Measurements from ENCODE around the gene KRTAP12-1. TPM values are rescaled to one million over a fixed set of nuclear protein-coding genes. Genes with fewer than 3 reads are reported as not detected.
"Not testable (repeated sequence)": the region's sequence is repeated elsewhere in the genome, so short reads cannot be mapped to it uniquely, and the experiment has no call there.

KRTAP12-1 gene
- total and polyA plus RNA-seq, 8 donors: 2.0 TPM; not detected in 7

DNA sequence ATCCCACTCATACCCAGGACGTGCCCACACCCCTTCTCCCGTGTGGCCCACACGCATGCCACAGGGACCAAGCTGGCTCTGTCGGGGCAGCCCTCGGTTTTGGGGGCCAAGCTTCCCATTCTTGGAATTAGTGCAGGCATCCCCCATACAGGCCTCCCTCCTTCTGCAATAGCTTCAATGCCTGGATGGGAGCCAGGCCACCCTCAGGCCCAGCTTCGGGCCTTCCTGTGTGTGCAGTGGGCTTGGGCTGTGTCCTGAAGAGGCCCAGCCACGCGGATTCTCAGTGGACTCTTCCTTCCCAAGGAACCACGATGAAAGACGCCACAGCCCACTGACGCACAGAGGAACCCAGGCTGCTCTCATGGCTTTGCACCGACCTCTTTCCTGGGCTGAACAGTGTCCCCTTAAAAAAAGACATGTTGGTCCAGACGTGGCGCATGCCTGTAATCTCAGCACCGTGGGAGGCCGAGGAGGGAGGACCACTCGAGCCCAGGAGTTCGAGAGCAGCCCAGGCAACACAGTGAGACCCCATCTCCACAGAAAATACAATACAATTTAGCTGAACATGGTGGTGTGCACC is 32.4 kb downstream of the KRTAP12-1 start:
- no peak for DNase-seq
- peaks cover 0 to 41% (median 24%) of the 10 kb centered on the region in 3 donors for H3K27me3 ChIP-seq
- no peak overlapping the region for H3K4me3 ChIP-seq
- WGBS, 5 donors: 76 to 92% (median 86%) methylated on average over 7 to 18 of the region's 18 CpGs
- H3K36me3 ChIP-seq: no peaks in the 10 kb centered on the region
- no peak overlapping the region for H3K27ac ChIP-seq
- no peaks in the 10 kb centered on the region for H3K4me1 ChIP-seq
- H3K9me3 ChIP-seq: peaks cover 0 to 11% (median 8%) of the 10 kb centered on the region in 4 donors
- TF ChIP-seq, protein P1, sequence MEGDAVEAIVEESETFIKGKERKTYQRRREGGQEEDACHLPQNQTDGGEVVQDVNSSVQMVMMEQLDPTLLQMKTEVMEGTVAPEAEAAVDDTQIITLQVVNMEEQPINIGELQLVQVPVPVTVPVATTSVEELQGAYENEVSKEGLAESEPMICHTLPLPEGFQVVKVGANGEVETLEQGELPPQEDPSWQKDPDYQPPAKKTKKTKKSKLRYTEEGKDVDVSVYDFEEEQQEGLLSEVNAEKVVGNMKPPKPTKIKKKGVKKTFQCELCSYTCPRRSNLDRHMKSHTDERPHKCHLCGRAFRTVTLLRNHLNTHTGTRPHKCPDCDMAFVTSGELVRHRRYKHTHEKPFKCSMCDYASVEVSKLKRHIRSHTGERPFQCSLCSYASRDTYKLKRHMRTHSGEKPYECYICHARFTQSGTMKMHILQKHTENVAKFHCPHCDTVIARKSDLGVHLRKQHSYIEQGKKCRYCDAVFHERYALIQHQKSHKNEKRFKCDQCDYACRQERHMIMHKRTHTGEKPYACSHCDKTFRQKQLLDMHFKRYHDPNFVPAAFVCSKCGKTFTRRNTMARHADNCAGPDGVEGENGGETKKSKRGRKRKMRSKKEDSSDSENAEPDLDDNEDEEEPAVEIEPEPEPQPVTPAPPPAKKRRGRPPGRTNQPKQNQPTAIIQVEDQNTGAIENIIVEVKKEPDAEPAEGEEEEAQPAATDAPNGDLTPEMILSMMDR (IDR thresholded peaks at IDR 0.05): no peak
- TF ChIP-seq POLR2AphosphoS5 (IDR thresholded peaks at IDR 0.05): no peak
- TF ChIP-seq POLR2A (IDR thresholded peaks at IDR 0.05): no peak
- no peak for TF ChIP-seq EP300 (IDR thresholded peaks at IDR 0.05)
- intact Hi-C loops (cut with DNase I; ENCODE audit: low total_unique reads): no loop called here

DNA sequence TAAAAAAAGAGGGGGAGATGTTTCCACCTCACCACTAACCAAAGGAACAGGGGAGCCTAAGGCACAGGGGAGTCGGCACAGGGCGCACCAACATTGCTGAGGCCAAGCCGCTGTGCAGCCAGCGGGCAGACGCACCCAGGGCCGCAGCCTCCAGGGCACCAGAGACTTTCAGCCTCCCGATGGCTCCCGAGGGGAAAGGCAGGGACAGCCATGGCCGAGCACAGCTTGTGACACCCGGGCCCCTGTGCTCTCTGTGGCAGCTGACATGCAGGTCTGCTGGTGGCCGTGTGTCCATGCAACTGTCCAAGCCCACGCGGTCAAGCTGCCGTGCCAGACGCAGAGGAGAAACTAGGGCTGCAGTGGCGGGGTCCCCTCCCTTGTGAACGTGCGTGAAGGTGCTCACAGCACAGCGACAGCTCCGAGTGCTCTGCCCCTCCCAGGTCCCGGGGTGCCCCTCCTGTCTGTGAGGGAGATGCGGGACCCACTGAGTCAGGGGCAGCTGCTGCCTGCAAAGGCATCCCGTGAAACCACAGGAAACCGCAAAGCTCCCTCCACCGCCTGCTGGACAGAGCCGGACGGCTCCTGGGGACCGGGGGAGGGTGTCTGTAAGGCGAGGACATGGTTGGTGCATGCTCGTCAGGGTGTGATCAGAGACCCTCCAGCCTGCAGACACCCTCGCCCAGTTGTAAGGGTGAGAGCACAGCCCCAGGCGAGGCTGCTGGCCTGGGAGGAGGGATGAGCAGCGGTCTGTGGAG is 33.2 kb downstream of the KRTAP12-1 start:
- TF ChIP-seq, protein P1 (IDR thresholded peaks at IDR 0.05): no peak
- TF ChIP-seq POLR2A (IDR thresholded peaks at IDR 0.05) (no peak), EP300 (IDR thresholded peaks at IDR 0.05) (no peak), POLR2AphosphoS5 (IDR thresholded peaks at IDR 0.05) (no peak)
- peak in 1 of 2 donors; percentile 10 for DNase-seq
- Histone ChIP-seq H3K27ac (no peak overlapping the region), H3K9me3 (peaks cover 0 to 20% (median 14%) of the 10 kb centered on the region in 4 donors), H3K4me3 (no peak overlapping the region), H3K4me1 (no peaks in the 10 kb centered on the region), H3K27me3 (peaks cover 0 to 33% (median 21%) of the 10 kb centered on the region in 3 donors), H3K36me3 (no peaks in the 10 kb centered on the region)
- intact Hi-C loops (cut with DNase I; ENCODE audit: low total_unique reads): no loop called here
- WGBS, 5 donors: 75 to 89% (median 78%) methylated on average over 9 to 33 of the region's 33 CpGs

DNA sequence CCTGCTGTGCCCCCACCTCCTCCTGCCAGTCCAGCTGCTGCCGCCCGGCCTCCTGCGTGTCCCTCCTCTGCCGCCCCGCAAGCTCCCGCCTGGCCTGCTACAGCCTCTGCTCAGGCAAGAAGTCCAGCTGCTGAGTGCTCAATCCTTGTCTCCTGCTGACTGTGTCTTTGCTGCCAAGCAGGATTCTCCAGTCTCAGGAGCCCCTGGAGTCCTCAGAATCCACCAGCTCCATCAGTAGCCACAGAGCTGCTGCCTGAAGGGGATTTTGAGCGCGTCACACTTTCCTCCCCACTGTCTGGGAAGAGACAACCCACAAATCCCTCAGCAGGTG is 34.8 kb downstream of the KRTAP12-1 start:
- Histone ChIP-seq H3K9me3 (peaks cover 0 to 26% (median 17%) of the 10 kb centered on the region in 4 donors), H3K4me1 (no peaks in the 10 kb centered on the region), H3K36me3 (no peaks in the 10 kb centered on the region), H3K4me3 (no peak overlapping the region), H3K27me3 (peaks cover 0 to 33% (median 21%) of the 10 kb centered on the region in 3 donors), H3K27ac (no peak overlapping the region)
- DNase-seq: peak in 1 of 2 donors; percentile 10
- intact Hi-C loops (cut with DNase I; ENCODE audit: low total_unique reads): no loop called here
- TF ChIP-seq EP300 (IDR thresholded peaks at IDR 0.05): no peak
- TF ChIP-seq POLR2A (IDR thresholded peaks at IDR 0.05): no peak
- no peak for TF ChIP-seq POLR2AphosphoS5 (IDR thresholded peaks at IDR 0.05)
- TF ChIP-seq, protein P1 (IDR thresholded peaks at IDR 0.05): no peak
- WGBS, 5 donors: 40 to 57% (median 52%) methylated on average over 8 of the region's 8 CpGs

DNA sequence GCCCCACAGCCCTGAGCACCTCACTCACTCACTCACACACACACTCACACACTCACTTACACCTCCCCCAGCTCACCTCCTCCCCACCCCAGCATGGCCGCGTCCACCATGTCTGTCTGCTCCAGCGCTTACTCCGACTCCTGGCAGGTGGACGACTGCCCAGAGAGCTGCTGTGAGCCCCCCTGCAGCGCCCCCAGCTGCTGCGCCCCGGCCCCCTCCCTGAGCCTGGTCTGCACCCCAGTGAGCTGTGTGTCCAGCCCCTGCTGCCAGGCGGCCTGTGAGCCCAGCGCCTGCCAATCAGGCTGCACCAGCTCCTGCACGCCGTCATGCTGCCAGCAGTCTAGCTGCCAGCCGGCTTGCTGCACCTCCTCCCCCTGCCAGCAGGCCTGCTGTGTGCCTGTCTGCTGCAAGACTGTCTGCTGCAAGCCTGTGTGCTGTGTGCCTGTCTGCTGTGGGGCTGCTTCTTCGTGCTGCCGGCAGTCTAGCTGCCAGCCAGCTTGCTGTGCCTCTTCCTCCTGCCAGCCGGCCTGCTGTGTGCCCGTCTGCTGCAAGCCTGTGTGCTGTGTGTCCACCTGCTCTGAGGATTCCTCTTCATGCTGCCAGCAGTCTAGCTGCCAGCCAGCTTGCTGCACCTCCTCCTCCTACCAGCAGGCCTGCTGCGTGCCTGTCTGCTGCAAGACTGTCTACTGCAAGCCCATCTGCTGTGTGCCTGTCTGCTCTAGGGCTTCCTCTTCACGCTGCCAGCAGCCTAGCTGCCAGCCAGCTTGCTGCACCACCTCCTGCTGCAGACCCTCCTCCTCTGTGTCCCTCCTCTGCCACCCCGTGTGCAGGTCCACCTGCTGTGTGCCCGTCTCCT is 35.4 kb downstream of the KRTAP12-1 start, which contains the start of gene KRTAP10-11:
KRTAP10-11 (plus strand) TSS at position 49 of the 856 bp plus-strand sequence; CDS start at position 94, 45 bp downstream.
- peak in 1 of 2 donors; percentile 13 for DNase-seq
- 62 to 77% (median 72%) methylated on average over 11 to 21 of the region's 21 CpGs for WGBS, 5 donors
- intact Hi-C loops (cut with DNase I; ENCODE audit: low total_unique reads): not testable (repeated sequence)

More for the DNA sequence above, 35.4 kb downstream of the KRTAP12-1 start, which contains the start of gene KRTAP10-11:
- H3K9me3 ChIP-seq: peaks cover 0 to 27% (median 18%) of the 10 kb centered on the region in 4 donors
- H3K4me1 ChIP-seq, H3K4me3 ChIP-seq, H3K27ac ChIP-seq, H3K36me3 ChIP-seq: not testable (repeated sequence)
- H3K27me3 ChIP-seq: peaks cover 0 to 33% (median 21%) of the 10 kb centered on the region in 3 donors

Data from stomach (tissue), 9 donors.